NOMO-1 (cell line): ENCODE measurements around the gene PCDH9.
"Not testable (repeated sequence)": the region's sequence is repeated elsewhere in the genome, so short reads cannot be mapped to it uniquely, and the experiment has no call there.

Experiments
- DNase-seq, 2 experiments: peaks; one replicate each; lab custom pipeline; 2025; ENCODE audit not compliant: unreplicated experiment in 2 of 2; lab: John Stamatoyannopoulos, UW

Gene PCDH9

DNA sequence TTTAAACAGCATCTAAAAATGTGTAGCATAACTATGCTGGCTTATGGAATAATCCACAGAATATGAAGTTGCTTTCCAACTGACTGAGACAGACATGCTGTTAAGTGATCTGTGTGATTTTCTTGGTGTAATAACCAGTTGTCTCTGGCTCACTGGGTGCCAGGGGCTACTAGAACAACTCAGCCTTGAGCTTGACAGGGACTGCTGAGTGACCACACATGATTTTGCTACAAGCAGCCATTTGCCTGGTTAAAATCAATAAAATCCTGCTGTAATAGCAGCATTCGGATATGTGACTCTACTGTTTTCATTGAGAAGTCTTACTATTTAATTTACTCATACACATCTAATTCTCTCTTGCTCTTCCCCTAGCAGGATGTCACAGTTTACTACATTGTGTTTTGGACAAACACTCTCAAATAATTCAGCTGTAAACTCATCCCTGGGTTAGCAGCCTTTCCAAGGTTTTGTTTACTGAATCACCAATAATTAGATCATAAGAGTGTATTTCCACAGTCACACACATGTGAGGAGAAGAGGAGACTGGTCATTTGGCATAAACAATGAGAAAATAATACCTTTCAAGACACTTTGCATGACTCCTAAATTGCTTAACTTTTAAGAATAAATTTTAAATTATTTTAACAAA is 426.2 kb downstream of the PCDH9 start:
- no peak for DNase-seq

DNA sequence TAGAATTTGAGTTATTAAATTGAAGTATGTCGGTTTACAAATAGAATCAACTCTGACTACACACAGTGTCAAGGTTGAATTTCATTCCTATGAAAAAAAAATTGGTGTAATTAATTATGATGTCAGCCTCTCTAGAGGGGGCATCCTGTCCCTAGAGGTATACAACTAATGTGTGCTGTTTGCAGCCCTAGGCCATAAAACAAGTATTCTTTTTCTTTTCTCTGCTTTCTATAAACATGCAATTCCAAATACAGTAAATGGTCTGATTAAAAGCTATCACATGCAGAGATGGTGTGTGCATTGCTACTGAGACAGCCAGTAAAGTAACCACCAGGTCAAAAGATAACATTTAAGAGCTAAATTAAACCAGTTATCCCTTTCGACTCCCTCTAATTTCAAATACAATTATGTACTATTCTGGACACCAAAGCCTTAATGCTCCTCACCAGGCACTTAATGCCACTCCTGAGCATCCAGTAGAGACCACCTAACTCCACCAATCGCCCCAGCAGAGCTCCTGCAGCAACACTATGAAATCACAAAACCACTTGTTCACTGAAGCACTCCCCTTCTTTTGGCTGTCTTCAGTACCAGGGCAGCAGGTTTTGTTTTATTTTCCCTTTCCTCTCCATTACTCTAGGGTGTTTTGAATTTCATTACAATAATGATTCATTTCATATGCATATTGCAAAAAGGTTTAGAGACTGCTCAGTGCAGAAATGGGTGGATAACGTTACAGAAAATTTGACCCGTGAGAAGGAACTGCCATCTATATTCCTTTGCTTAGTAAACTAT is 426.9 kb downstream of the PCDH9 start:
- DNase-seq: no peak

DNA sequence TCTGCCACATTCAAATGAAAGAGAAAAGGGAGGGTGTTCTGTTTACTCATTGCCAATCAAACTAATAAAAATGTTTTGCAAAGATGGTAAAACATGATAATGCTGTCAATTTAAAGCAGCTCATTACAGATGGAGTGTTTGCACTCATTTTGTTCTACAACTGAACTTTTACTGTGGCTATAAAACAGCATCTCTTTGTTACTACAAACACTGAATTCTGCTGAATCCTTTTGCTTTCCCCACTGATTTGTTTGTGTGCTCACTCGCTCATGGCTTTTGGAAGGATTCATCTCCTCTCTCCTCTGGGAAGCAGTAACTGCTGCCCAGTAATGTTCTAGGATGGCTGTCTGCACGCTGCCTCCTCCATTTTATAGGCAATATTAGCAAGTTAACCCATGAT is 434.5 kb downstream of the PCDH9 start:
- DNase-seq: no peak

DNA sequence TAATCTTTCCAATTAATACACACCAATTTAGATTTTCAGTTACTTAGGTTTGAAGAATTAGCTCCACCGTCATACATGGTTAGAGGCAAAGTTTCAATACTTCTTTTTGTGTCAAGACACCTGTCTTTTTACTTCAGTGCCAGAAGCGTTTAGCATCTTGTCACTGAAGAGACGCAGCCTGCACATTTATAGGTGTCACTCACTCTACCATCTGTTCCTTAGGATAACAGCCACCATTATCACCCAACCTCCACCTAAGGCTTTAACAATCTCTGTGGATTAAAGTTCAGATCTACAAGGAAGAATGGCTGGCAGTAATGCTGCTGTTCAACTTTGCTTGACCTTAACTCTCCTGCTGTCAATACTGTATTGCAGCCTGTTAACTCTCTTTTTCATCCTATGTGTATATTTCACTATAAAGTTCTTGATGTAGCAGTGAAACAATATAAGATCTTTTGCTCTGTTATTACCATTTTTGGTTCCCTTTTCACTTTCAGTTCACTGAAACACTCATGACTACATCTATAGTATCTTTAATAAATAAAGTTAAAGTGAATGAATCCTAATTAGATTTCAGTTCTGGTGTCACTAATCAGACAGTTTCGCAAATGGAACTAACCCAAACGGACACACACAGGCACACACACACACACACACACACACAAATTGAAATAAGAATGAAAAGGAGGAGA is 435.6 kb downstream of the PCDH9 start:
- no peak for DNase-seq

DNA sequence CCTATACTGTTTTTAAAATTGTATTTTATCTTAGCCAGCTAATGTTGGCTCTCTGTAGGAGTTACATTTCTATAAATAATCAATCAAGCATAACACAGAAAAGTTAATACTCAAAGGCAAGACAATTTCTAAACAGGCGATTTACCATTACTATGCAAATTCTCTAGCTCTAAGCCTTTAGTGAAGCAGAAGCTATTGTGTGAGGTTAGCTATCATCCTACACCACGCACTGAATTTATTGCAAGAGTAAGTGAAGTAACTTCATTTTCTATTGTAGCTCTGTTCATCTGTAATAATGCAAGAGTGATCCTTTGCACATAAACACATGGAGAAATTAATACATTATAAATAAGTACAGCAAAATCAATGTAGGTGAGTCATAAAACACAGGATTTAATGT is 439.3 kb downstream of the PCDH9 start:
- no peak for DNase-seq

DNA sequence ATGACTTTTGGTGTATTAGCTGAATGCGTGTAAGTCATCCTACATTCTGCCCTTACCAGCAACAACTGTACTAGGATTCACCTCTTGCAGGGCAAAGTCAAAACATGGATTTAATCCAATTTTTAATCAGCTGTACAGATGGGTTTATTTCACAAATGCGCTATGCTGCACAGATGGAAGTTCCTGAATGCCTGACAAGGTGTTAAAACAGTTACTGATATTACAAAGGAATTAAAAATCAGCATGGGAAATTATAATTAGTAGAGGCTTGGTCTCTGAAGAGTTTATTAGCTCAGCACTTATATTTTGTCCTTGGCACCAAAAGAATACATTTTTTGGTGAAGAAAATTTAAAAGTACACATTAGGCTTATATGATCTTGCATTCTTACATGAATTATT is 448.9 kb downstream of the PCDH9 start:
- no peak for DNase-seq

DNA sequence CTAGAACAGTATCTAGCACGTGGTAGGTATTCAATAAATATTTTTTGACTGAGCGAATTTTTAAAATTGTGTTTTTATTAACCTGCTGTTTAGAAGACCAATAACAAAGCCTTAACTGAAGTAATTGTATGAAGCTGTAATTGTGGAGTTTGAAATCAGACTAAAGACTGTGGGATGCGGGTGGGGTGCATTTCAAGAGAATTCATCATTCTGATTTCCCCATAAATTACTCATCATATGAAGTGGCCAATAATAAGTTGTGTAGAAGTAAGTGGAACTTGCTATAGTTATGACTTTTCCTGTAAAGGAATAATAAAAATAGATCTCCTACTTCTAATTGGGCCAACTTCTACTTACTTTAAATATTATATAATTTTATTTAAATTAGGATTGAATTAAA is 449.3 kb downstream of the PCDH9 start:
- no peak for DNase-seq

DNA sequence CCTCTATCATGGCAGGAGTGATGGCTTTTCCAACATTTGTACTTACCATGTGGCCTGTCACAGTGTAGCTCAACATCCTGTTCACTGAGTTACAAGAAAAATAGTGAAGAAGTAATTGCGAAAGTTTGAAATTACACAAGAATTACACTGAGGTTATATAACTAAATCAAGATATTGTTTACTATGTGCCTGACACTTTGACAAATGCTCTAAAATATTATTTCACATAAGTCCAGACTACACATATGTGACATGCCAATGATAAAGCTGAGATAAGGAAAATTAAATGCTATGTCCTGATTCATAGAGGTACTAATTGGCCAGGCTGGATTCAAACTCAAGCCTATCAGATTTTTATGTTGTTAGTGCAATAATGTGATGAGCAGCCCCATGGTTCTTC is 451.7 kb downstream of the PCDH9 start:
- DNase-seq: no peak

DNA sequence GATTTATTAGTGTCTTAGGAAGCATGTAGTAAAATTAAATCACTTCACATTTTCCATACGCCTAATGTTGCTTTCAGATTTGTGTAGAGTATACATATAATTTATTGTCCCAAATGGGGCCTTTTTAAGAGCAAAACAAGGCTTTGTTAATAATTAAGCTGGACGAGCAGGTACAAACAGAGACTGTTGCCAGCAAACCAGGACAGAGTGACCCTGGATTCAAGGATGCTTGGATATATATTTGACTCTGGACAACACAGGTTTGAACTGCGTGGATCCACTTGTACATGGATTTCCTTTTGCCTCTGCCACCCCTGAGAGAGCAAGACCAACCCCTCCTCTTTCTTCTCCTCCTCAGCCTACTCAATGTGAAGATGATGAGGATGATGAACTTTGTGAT is 454.9 kb downstream of the PCDH9 start:
- DNase-seq: no peak

DNA sequence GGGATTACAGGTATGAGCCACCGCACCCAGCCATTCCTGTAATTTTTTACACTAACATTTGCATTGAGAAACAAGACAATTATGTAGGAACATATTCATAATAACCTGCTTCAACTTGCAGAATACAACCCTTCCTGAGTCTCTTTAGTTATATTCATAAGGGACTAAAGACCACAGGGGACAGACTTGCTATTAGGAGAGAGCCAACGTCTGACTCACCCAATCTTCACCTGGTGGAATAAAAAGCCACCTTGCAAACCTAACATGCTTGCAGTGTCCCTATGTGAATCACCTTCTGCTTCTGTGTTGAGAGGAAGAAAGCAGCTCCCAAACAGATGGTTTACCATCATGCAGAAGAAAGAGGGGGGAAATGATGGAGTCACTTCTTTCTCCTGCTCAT is 456.1 kb downstream of the PCDH9 start:
- DNase-seq: no peak

DNA sequence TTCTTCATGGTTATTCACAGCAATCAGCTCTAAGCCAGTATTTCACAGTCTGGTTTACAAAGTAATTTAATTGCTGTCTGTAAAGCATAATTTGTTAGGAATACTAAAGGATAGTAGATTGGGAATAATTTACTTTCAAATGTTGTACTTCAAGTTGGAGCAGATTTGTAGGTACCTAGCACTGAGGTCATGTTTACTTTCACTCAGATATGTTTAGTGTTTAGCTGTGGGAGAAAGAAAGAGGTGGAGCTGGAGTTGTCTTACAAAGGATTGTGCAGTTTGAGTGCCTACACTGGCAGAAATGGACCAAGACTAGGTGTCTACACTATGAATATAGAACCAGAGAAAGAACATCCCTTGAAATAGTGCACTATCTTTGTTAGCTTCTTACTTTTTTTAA is 464.6 kb downstream of the PCDH9 start:
- DNase-seq: no peak

DNA sequence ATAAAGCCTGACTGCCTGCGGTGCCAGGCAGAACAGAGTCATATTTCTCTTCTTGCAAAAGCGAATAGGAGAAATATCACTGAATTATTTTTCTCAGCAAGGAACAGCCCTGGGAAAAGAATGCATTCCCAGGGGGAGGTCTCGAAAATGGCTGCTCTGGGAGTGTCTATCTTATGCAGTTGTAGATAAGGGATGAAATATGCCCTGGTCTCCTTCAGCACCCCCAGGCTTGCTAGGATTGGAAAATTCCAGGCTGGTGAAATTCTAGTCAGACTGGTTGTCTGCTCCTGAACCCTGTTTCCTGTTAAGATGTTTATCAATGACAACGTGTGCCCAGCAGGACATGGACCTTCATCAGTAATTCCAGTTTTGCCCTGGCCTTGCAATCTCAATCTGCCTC is 469.5 kb downstream of the PCDH9 start:
- DNase-seq: not testable (repeated sequence)

DNA sequence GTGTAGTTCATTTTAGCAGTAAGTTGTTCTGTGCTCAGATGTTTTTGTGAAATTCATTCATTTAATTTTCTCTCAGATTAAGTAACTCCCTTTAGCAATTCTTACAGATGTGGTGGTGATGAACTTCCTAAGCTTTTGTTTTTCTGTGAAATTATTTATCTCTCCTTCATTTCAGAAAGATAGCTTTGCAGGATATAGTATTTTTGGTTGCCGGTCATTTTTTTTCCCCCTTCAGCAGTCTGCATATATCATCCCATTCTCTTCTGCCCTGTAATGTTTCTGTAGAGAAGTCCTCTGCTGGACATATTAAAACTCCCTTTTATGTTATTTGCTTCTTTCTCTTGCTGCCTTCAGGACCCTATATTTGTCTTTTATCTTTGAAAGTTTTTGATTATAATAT is 470.2 kb downstream of the PCDH9 start:
- no peak for DNase-seq

DNA sequence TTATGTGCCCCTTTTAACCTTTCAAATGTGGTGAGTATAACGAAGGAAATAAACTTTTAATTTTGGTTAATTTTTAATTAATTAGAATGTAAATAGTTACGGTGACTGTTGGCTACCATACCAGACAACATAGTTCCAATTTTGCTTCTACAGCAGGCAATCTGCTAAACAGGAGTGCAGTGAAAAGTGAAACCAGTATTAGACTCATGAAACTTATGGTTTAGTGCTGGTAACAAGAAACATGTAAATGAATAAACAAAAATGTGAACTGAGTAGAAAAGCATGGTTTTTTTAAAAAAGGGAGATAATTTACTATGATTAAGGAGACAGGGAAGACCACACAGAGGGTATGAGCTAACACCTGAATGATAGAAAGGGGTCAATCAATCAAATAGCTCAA is 478.4 kb downstream of the PCDH9 start:
- DNase-seq: no peak

DNA sequence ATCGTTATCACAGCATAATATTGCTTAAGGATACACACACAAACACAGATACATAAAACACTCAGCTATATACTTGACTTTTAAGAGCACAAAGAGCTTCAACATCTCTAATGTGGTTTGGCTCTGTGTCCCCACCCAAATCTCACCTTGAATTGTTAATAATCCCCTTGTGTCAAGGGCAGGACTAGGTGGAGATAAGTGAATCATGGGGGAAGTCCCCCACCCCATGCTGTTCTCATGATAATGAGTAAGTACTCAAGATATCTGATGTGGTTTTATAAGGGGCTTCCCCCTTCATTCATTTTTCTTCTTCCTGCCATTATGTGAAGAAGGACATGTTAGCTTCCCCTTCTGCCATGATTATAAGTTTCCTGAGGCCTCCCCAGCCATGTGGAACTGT is 481.4 kb downstream of the PCDH9 start:
- no peak for DNase-seq

DNA sequence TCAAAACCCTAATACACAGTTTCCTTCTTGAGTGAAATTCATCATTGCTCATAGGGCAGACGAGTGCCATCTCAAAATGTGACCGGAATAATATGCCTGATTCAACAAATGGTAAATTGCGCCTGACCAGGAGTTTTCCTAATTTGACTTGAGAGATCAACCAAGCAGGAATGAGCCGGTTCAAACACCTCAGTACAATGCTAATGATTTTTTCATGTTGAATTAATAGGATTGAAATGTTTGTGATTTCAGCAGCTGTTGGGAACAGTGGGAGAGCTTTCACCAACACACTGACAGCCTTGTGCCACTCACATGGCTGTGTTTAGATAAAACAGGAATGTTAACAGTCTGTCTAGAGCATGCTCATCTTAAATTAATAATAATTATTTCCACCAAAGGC is 484.8 kb downstream of the PCDH9 start:
- DNase-seq: no peak

DNA sequence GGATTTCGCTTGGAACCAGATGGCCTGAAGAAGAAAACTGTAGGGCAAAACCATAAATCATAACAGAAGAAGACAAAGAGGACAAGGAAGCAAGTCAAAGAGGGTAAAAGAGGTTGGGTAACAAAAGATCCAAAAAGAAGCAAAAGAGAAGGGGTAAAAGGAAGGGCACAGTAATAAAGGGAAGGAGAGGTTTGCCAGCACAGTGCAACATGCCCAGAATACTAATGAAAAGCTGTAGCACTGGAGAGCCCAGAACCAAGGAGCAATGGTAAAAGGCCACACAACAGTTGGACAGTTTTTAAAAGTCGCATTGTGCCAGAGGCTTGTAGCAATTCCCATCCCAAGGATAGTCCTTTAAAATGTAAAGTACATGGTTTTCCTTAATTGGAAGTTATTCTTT is 506.6 kb downstream of the PCDH9 start:
- no peak for DNase-seq

DNA sequence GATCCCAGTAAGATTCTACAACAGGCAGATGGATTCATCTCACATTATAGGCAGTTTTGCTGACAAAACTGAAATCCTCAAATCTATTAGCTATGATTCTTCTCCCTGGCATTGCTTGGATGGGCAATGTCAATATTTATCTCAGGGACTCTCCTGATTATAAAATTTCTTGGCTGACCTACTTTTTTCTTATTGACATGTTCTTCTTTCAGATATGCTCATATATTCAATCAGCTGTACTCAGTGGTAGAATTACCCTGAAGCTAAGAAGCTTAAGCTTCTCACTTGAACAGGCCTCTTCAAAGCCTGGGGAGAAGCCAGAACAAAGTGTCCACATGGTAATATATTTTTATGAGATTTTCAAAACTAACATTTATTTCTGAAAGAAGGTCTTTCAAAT is 513.6 kb downstream of the PCDH9 start:
- no peak for DNase-seq

DNA sequence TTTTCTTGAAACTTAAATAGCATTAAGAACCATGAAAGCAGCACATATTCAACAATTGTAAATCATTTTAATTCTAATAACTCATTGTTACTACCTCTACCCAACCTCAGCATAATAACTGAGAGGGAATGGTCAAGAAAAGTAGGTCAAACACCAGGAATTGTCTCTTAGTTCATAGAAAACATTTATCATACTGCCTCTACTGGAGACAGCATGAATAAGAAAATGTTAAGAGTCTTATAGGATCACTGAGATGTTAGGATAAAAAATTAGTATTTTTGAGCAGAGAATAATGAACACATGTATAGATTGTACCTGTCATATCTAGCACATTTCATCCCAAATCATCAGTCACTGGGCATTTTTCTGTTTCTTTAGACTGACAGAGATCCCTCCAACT is 515.3 kb downstream of the PCDH9 start:
- no peak for DNase-seq

DNA sequence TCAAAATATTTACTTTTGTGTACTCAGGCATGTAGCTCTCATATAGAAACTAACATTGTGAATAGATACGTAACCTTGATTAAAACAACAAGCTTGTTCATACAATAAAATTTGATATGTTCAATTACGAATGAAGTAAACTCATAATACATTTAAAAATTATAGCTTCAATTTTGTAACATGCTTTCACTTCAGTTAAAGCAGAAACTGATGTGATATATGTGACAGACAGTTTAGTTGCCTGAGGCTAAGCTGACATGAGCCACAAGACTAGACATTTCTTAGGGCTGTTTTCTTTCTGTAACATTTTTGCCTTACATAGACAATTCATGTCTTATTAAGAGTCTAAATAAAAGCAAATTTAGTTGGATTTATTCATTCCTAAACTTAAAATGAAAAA is 526.0 kb downstream of the PCDH9 start:
- no peak for DNase-seq

DNA sequence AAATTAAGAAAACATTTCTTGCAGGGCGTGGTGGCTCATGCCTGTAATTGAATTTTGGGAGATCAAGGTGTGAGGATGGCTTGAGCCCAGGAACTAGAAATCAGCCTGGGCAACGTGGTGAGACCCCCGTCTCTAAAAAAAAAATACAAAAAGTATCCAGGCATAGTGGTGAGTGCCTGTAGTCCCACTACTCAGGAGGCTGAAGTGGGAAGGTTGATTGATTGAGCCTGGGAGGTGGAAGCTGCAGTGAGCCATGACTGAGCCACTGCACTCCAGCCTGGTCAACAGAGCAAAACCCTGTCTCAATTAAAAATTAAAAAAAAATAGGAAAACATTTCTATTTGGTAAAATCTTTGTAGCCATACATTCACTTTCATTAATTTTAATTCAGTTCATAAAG is 526.5 kb downstream of the PCDH9 start:
- no peak for DNase-seq

DNA sequence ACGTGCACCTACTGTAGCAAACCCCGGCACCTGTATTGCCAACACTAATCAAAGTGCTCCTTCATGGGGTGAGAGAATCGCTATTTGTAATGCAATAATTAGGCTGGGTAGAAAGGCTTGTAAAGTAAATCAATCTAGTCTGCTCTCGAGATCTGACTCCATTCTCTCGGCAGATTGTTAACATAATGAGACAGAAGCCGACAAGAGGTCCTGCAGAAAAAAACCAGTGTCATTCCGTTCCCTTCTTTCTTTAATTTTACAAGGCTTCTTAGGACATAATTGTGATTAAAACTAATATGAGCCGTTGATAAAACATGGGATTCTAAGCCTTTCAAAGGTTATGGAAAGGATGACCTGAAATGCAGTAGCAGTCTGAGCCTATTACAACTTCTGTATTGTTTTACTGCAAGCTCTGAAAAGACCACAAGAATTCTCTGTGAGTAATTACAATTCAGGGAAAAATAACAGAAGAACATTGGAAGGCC is 530.0 kb downstream of the PCDH9 start:
- DNase-seq: no peak
